ENCODE data around the gene MAVS.
"Not testable (repeated sequence)": the region's sequence is repeated elsewhere in the genome, so short reads cannot be mapped to it uniquely, and the experiment has no call there.

Gene MAVS

GRCh38 chr20:3896853-3897583 is 50.4 kb downstream of the MAVS start:
- Histone ChIP-seq H3K27ac (peak overlapping the region; percentile 57), H3K27me3 (no peaks in the 10 kb centered on the region), H3K36me3 (no peaks in the 10 kb centered on the region), H3K9me3 (no peaks in the 10 kb centered on the region), H3K4me3 (ENCODE audit: low read depth in 1 of 2, low read length in 1 of 2) (no peak overlapping the region), H3K4me1 (ENCODE audit: control insufficient read depth in 1 of 2, insufficient read depth in 1 of 2, low read depth in 1 of 2, low read length in 1 of 2) (peaks cover 69 to 75% of the 10 kb centered on the region in 2 experiments)
- TF ChIP-seq, protein P1, sequence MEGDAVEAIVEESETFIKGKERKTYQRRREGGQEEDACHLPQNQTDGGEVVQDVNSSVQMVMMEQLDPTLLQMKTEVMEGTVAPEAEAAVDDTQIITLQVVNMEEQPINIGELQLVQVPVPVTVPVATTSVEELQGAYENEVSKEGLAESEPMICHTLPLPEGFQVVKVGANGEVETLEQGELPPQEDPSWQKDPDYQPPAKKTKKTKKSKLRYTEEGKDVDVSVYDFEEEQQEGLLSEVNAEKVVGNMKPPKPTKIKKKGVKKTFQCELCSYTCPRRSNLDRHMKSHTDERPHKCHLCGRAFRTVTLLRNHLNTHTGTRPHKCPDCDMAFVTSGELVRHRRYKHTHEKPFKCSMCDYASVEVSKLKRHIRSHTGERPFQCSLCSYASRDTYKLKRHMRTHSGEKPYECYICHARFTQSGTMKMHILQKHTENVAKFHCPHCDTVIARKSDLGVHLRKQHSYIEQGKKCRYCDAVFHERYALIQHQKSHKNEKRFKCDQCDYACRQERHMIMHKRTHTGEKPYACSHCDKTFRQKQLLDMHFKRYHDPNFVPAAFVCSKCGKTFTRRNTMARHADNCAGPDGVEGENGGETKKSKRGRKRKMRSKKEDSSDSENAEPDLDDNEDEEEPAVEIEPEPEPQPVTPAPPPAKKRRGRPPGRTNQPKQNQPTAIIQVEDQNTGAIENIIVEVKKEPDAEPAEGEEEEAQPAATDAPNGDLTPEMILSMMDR (IDR thresholded peaks at IDR 0.05): no peak

- H3K4me1 ChIP-seq (ENCODE audit: control insufficient read depth in 1 of 2, insufficient read depth in 1 of 2, low read depth in 1 of 2, low read length in 1 of 2): peaks cover 64 to 75% of the 10 kb centered on the region in 2 experiments
Measured at GRCh38 chr20:3898181-3898580, 51.5 kb downstream of the MAVS start.

GRCh38 chr20:3898639-3899038 is 52.0 kb downstream of the MAVS start:
- peak overlapping the region; percentile 47 for H3K27ac ChIP-seq
- TF ChIP-seq, protein P1 (IDR thresholded peaks at IDR 0.05): no peak
- H3K9me3 ChIP-seq: no peaks in the 10 kb centered on the region

More at GRCh38 chr20:3898181-3898580, 51.5 kb downstream of the MAVS start:
- not testable (repeated sequence) for H3K9me3 ChIP-seq; H3K4me3 ChIP-seq (ENCODE audit: low read depth in 1 of 2, low read length in 1 of 2); H3K36me3 ChIP-seq; H3K27me3 ChIP-seq
- peak overlapping the region; percentile 47 for H3K27ac ChIP-seq

DNA sequence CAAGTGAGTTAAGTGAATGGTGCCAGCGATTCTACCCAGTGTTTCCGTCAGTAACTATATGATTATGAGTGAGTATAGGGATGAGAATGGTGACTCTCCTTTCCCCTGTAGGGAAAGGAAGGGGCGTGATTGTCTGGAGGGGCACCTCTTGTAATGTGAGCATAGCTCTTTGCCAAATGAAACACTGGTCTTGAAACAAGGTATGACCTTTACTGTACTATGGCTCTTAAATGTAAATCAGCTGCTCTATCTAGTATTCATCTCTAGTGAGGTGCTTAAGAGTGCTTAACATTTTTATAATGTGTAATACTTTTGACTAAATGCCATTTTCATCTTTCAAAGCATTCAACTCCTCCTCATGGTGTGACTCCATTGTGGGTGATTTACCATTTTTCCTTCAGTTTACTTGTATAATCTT is 53.6 kb downstream of the MAVS start:
- H3K4me1 ChIP-seq (ENCODE audit: control insufficient read depth in 1 of 2, insufficient read depth in 1 of 2, low read depth in 1 of 2, low read length in 1 of 2): peaks cover 51 to 60% of the 10 kb centered on the region in 2 experiments
- no peaks in the 10 kb centered on the region for H3K36me3 ChIP-seq
- H3K4me3 ChIP-seq (ENCODE audit: low read depth in 1 of 2, low read length in 1 of 2): peak overlapping the region in 1 of 2 experiments; percentile 59
- peak overlapping the region; percentile 89 for H3K27ac ChIP-seq
- TF ChIP-seq, protein P1 (IDR thresholded peaks at IDR 0.05): no peak
- no peaks in the 10 kb centered on the region for H3K27me3 ChIP-seq
- H3K9me3 ChIP-seq: no peaks in the 10 kb centered on the region

More at GRCh38 chr20:3898639-3899038, 52.0 kb downstream of the MAVS start:
- no peak overlapping the region for H3K4me3 ChIP-seq (ENCODE audit: low read depth in 1 of 2, low read length in 1 of 2)
- H3K4me1 ChIP-seq (ENCODE audit: control insufficient read depth in 1 of 2, insufficient read depth in 1 of 2, low read depth in 1 of 2, low read length in 1 of 2): peaks cover 59 to 71% of the 10 kb centered on the region in 2 experiments
- H3K27me3 ChIP-seq: no peaks in the 10 kb centered on the region
- no peaks in the 10 kb centered on the region for H3K36me3 ChIP-seq

- H3K4me1 ChIP-seq (ENCODE audit: control insufficient read depth in 1 of 2, insufficient read depth in 1 of 2, low read depth in 1 of 2, low read length in 1 of 2): peaks cover 49 to 52% of the 10 kb centered on the region in 2 experiments
- no peaks in the 10 kb centered on the region for H3K36me3 ChIP-seq
- H3K9me3 ChIP-seq: no peaks in the 10 kb centered on the region
- H3K4me3 ChIP-seq (ENCODE audit: low read depth in 1 of 2, low read length in 1 of 2): peak overlapping the region; percentile 59 to 60
- TF ChIP-seq, protein P1 (IDR thresholded peaks at IDR 0.05): no peak
- H3K27me3 ChIP-seq: no peaks in the 10 kb centered on the region
- H3K27ac ChIP-seq: peak overlapping the region; percentile 89
Measured at GRCh38 chr20:3901028-3901705, 54.5 kb downstream of the MAVS start.
